Fibroblast of skin of left biceps (primary cell): ENCODE results near the gene CHST11.
"Not testable (repeated sequence)": the region's sequence is repeated elsewhere in the genome, so short reads cannot be mapped to it uniquely, and the experiment has no call there.

Source experiments
- DNase-seq, 2 experiments: peaks; one replicate each; pipeline ENCODE4 v3.0.0-alpha.2; 2013; ENCODE audit warnings: low read depth in 2 of 2

The CHST11 gene

DNA sequence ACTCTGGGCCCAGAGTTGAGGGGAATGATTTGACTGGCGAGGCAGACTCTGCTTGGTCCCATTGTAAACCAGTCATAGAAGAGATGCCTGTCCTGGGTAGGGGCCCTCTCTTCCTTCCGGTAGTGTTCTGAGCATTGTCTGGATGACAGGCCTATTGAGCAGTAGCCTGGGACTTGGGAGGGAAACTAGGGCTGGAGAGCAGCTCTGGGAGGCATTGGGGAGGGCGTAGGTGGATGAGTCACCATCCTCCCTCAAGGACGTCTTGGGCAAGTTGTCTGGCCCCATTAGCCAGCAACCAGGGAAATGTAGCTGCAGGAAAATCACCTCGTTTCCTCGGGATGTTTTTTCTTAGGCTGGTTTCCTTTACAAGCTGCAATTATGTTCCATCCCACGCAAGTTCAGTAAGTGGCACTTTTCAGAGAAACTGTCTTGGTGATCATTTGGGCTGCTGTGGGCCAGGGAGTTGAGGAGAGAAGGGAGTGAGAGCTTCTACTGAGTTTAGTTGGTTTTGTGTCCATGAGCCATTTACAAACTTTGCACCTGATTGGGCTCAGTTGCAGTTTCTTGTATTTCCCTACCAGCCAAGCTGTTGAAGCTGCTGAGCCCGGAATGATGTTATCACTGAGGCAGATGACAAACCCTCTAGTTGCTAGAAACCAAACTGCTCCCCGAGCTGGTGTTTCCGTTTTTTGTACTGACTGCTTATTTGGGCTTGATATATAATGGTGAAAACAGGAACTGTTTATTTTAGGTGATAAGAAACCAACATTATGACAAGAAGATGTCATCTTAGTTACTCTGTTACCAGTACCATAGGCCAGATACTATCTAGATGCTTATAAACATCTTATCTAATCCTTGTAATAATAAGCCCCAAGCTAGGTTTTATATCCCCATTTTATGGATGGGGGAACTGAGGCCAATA, 147.6 kb downstream of the CHST11 start:
- DNase-seq = peak; percentile 75 to 76

GRCh38 chr12:104604995-104605675, 148.4 kb downstream of the CHST11 start:
- DNase-seq = no peak

GRCh38 chr12:104605685-104606084, 148.9 kb downstream of the CHST11 start:
- no peak for DNase-seq

DNA sequence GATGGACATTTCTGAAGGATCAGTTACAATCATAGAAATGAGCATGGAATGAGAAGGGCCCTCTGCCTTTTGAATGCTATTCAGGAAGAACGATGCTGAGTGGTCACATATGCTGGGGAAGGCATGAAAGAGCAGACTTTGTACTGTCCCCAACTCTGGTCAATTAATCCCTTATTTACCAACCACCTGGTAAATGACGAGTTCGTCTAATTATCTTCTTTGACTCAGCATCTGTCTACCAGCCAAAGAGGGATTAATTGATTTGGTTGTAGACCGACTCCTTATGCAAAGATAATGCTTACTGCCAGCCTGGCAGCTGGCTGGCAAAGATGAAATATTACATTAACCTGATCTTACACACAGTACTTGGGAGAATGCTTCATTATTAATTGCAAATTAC, 152.2 kb downstream of the CHST11 start:
- DNase-seq = no peak

DNA sequence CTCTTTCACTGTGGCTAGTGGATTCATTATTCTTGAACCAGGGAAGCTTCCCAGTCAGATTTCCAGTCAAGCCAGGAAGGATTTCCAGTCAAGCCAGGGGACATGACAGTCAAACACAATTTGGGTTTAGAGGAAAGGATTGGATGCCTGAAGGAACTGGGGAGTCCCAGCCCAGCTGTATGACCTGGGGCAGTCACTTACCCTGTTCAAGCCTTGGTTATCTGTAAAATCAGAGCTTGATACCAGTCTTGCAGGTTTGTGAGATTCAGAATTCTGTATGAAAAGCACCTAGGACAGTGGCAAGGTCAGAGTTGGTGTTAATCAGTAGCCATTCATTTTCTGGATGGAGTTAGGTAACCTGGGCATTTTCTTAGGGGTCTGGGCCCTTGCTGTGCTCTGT, 152.7 kb downstream of the CHST11 start:
- no peak for DNase-seq

DNA sequence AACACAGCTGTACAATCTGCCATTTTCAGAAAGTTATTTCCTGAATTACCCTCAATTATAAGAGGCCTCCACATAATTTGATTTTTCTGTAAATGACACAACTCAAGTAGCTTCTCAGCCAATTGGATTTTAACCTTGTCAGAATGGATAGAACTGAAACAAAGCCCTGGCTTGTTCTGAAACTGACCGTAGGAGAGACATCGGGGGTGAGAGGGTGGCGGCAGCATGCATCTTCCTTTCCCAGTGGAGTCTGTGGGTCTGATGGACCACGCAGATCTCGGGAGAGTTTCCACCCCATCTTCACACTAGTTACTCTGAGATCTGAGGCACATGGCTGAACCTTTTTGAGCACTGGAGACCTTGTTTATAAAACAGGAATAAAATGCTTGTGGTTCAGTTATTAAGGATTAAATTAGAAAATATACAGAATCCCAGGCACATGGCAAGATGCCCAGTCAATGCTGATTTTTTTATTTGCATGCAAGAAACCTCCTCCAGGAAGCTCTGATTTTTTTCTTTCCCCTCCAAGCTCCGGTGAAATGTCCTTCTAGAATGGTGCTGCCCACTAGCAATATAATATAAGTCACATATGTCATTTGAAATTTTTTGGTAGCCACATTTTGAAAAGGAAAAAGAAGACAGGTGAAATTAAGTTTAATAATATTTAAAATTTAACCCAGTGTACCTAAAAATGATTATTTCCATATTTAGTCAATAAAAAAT, 153.9 kb downstream of the CHST11 start:
- DNase-seq = no peak

- no peak for DNase-seq
Measured at GRCh38 chr12:104611671-104612070, 154.9 kb downstream of the CHST11 start.

- not testable (repeated sequence) for DNase-seq
Measured at GRCh38 chr12:104613372-104613771, 156.6 kb downstream of the CHST11 start.

DNA sequence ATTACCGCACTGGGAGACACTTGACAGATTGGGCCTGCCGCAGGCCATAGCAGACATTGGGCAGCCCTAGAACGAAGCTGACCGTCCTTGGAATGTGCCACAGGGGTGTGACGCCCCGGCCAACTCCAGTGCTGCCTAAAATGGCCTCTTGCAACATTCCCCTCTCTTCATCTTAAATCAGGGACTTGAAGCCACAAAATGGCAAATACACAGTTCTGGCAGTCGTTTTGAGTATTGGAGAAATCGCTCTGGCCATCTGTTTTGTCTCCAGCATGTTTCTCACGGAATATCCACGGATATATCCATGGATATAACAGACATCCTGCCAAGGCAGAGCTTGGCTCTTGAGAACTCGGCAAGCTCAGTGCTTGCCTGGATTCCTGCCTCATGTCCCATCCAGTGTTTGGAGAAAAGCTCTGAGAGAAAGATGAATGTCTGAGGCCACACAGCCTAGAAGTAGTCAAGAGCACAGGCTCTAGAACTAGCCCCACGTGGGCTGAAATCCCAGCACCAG, 158.4 kb downstream of the CHST11 start:
- DNase-seq = no peak

GRCh38 chr12:104618691-104619090, 161.9 kb downstream of the CHST11 start:
- no peak for DNase-seq

DNA sequence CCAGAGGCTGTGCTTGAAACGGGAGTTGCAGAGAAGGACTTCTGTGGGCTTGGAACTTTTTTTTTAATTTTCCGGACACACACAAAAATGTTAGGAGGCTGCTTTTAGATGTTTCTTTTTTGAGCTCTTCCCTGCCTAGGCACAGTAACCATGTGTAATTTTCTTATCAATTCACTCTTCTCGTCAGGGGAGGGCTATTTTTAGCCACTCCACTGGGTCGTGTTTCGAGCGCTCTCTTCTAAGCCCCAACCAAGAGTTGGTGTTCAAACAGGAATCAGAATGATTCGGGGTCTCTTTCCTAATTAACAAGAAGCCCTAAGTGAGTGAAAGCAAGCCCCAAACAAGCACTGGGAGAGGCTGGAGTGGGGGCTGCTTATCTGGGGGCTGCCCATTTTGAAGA, 162.6 kb downstream of the CHST11 start:
- DNase-seq = no peak

GRCh38 chr12:104620837-104621531, 164.2 kb downstream of the CHST11 start:
- DNase-seq = no peak

GRCh38 chr12:104622928-104623327, 166.2 kb downstream of the CHST11 start:
- no peak for DNase-seq

GRCh38 chr12:104623883-104624282, 167.1 kb downstream of the CHST11 start:
- no peak for DNase-seq

- DNase-seq = no peak
Measured at GRCh38 chr12:104624529-104624928, 167.8 kb downstream of the CHST11 start.

- no peak for DNase-seq
Measured at GRCh38 chr12:104626069-104626837, 169.5 kb downstream of the CHST11 start.

DNA sequence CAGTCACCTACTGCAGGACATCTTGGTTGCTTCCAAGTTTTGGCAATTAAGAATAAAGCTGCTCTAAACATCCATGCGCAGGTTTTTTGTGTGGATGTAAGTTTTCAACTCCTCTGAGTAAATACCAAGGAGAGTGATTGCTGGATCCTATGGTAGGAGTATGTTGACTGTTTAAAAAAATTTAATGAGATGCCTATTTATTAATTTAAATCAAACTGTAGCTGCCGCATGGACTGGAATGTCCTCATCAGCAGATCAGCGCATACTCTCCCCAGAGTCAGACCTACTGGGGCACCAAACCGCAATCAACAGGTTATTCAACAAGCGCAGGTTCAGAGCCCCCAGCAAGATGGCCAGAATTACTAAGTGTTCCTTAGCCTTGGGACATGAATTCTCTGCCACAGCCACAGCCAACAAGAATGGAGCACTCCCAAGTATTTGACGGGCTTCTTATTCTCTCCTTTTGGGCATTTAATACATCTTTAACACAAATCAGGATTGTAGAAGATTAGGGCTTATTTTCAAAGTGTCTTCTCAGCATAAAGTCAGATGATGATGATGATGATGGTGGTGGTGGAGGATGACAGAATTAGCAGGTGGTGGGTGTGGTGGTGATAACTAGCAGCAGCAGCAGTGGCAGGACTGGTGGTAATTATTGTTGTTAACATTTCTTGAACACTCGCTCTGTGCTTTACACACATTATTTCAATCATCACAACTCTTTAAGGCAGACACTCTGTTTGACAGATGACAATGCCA, 170.7 kb downstream of the CHST11 start:
- DNase-seq = no peak

GRCh38 chr12:104627990-104628830, 171.5 kb downstream of the CHST11 start:
- no peak for DNase-seq

DNA sequence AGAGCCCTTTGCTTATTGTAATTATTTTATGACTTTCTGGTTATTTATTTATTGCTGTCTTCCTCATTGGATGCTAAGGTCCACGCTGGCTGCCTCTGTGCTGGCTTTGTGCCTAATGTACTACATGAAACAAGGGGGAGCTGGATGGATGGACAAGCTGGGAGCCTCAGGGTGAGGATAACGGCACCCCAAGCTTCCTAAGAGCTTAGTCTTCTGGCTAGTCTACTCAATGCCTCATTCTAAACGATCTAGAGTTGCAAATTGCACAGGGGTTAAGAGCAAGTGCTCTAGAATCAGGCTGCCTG, 172.0 kb downstream of the CHST11 start:
- DNase-seq = no peak
